HepG2 (cell line): ENCODE measurements around the gene CES2. TPM values are rescaled to one million over a fixed set of nuclear protein-coding genes. Genes with fewer than 3 reads are reported as not detected.

Experiments used
- AHR ChIP-seq: IDR thresholded peaks from 2 replicates; pipeline ENCODE4 v1.6.1; 2018; ENCODE audit warnings: missing genetic modification reagents, missing compliant biosample characterization
- CHD4 ChIP-seq: fragments of 200-600 bp; sonication (generic); IDR thresholded peaks from 2 replicates; pipeline ENCODE4 v1.7.0; 2017; ENCODE audit warnings: mild to moderate bottlenecking, low read length, borderline replicate concordance
- HNRNPK ChIP-seq: fragments of 200-400 bp; formaldehyde crosslinking; IDR thresholded peaks from 2 replicates; pipeline ENCODE4 v1.6.1; 2018; ENCODE audit warnings: low read length, low read depth, moderate library complexity, mild to moderate bottlenecking; ENCODE audit not compliant: poor library complexity, severe bottlenecking
- KDM4B ChIP-seq: sonication (generic); formaldehyde crosslinking; IDR thresholded peaks from 2 replicates; pipeline ENCODE4 v1.4.0; 2020; ENCODE audit warnings: missing genetic modification reagents
- MBD4 ChIP-seq: IDR thresholded peaks from 2 replicates; pipeline ENCODE4 v1.6.1; 2012; ENCODE audit warnings: low read length, inconsistent platforms, borderline replicate concordance
- NFIC ChIP-seq: IDR thresholded peaks from 2 replicates; pipeline ENCODE4 v1.6.1; 2012; ENCODE audit warnings: mild to moderate bottlenecking, low read length, inconsistent platforms
- RCOR2 ChIP-seq: IDR thresholded peaks from 2 replicates; pipeline ENCODE4 v1.6.1; 2016; ENCODE audit warnings: missing biosample characterization, missing genetic modification reagents
- SNRNP70 ChIP-seq: fragments of 200-400 bp; formaldehyde crosslinking; IDR thresholded peaks from 2 replicates; pipeline ENCODE4 v1.6.1; 2017; ENCODE audit warnings: mild to moderate bottlenecking, low read depth, low read length, moderate library complexity
- TCF7 ChIP-seq: sonication (generic); IDR thresholded peaks from 2 replicates; pipeline ENCODE4 v1.6.1; 2016; ENCODE audit warnings: antibody characterized with exemption, low read depth
- TCF7L2 ChIP-seq: IDR thresholded peaks from 2 replicates; pipeline ENCODE4 v1.6.1; 2011; ENCODE audit warnings: mild to moderate bottlenecking, low read depth, low read length, moderate library complexity
- TOE1 ChIP-seq: sonication (generic); formaldehyde crosslinking; IDR thresholded peaks from 2 replicates; pipeline ENCODE4 v1.4.0; 2020; ENCODE audit warnings: mild to moderate bottlenecking, missing genetic modification reagents
- WIZ ChIP-seq: sonication (generic); formaldehyde crosslinking; IDR thresholded peaks from 2 replicates; pipeline ENCODE4 v1.5.1; 2020; ENCODE audit warnings: mild to moderate bottlenecking, missing genetic modification reagents
- ZFP82 ChIP-seq: sonication (generic); formaldehyde crosslinking; IDR thresholded peaks from 2 replicates; pipeline ENCODE4 v1.5.1; 2020; ENCODE audit warnings: mild to moderate bottlenecking, missing genetic modification reagents, borderline replicate concordance
- ZKSCAN8 ChIP-seq: IDR thresholded peaks from 2 replicates; pipeline ENCODE4 v1.6.1; 2016; ENCODE audit warnings: borderline replicate concordance, missing genetic modification reagents, missing compliant biosample characterization
- ZNF558 ChIP-seq: sonication (generic); formaldehyde crosslinking; IDR thresholded peaks from 2 replicates; pipeline ENCODE4 v1.9.0; 2022; ENCODE audit warnings: mild to moderate bottlenecking, missing genetic modification reagents, borderline replicate concordance
- ZSCAN31 ChIP-seq: sonication (generic); formaldehyde crosslinking; IDR thresholded peaks from 2 replicates; pipeline ENCODE4 v1.5.0; 2020; ENCODE audit warnings: low read depth, mild to moderate bottlenecking, missing genetic modification reagents
- ZXDC ChIP-seq: sonication (generic); formaldehyde crosslinking; IDR thresholded peaks from 2 replicates; pipeline ENCODE4 v1.5.0; 2020; ENCODE audit warnings: mild to moderate bottlenecking, missing genetic modification reagents
- polyA plus RNA-seq, 8 experiments: library from polyadenylated mRNA; depleted of rRNA in 3 of 8; stranded (reverse) in 7 of 8; unstranded in 1 of 8; fragments of >200 nt; fragmentation: Illumina TruSeq in 4 of 8; extraction: Trizol in 4 of 8; gene quantifications; 2 replicates each; pipeline versions ENCODE4 v1.2.1 to v1.2.3, GENCODE V29; 2011 to 2016; ENCODE audit warnings: low read depth in 4 of 8, missing spikeins in 1 of 8, mixed read lengths in 1 of 8; ENCODE audit not compliant: insufficient read depth in 1 of 8
- total RNA-seq, 5 experiments: library from RNA; depleted of rRNA; stranded (reverse); fragments of >200 nt; fragmentation: Illumina TruSeq; extraction: Trizol; gene quantifications; 2 replicates each; pipeline ENCODE4 v1.2.3, GENCODE V29; 2016; ENCODE audit warnings: low read depth in 1 of 5
- TF ChIP-seq, protein P1 (sequence below): sonication (generic); formaldehyde crosslinking; IDR thresholded peaks from 2 replicates; pipeline ENCODE4 v1.5.1; 2020; ENCODE audit warnings: mild to moderate bottlenecking, missing genetic modification reagents, moderate library complexity
- TF ChIP-seq, protein P2 (sequence below): sonication (generic); formaldehyde crosslinking; IDR thresholded peaks from 2 replicates; pipeline ENCODE4 v1.4.0; 2020; ENCODE audit warnings: missing genetic modification reagents, borderline replicate concordance

CES2 gene
- total and polyA plus RNA-seq, 2 of the 13 experiments (the other 11 are each of a cell fraction or from before 2014, with no cell fraction given): 50.6 to 63.8 TPM

- TF ChIP-seq ZXDC (CRISPR knock-in tag) (peak; percentile 66; the same call in 1 of the 2 replicates), ZSCAN31 (CRISPR knock-in tag) (peak; percentile 74), ZFP82 (no peak), CHD4 (no peak), WIZ (CRISPR knock-in tag) (peak; percentile 43; the same call in 1 of the 2 replicates), TCF7L2 (no peak), KDM4B (CRISPR knock-in tag) (peak; percentile 86), RCOR2 (peak; percentile 76; the same call in 1 of the 2 replicates), TOE1 (CRISPR knock-in tag) (no peak), TCF7 (no peak), AHR (CRISPR knock-in tag) (no peak), MBD4 (no peak), NFIC (no peak), ZKSCAN8 (CRISPR knock-in tag) (peak; percentile 86; the same call in 1 of the 2 replicates), SNRNP70 (no peak), ZNF558 (CRISPR knock-in tag) (peak; percentile 80; the same call in 1 of the 2 replicates), HNRNPK (no peak)
- TF ChIP-seq, protein P1, sequence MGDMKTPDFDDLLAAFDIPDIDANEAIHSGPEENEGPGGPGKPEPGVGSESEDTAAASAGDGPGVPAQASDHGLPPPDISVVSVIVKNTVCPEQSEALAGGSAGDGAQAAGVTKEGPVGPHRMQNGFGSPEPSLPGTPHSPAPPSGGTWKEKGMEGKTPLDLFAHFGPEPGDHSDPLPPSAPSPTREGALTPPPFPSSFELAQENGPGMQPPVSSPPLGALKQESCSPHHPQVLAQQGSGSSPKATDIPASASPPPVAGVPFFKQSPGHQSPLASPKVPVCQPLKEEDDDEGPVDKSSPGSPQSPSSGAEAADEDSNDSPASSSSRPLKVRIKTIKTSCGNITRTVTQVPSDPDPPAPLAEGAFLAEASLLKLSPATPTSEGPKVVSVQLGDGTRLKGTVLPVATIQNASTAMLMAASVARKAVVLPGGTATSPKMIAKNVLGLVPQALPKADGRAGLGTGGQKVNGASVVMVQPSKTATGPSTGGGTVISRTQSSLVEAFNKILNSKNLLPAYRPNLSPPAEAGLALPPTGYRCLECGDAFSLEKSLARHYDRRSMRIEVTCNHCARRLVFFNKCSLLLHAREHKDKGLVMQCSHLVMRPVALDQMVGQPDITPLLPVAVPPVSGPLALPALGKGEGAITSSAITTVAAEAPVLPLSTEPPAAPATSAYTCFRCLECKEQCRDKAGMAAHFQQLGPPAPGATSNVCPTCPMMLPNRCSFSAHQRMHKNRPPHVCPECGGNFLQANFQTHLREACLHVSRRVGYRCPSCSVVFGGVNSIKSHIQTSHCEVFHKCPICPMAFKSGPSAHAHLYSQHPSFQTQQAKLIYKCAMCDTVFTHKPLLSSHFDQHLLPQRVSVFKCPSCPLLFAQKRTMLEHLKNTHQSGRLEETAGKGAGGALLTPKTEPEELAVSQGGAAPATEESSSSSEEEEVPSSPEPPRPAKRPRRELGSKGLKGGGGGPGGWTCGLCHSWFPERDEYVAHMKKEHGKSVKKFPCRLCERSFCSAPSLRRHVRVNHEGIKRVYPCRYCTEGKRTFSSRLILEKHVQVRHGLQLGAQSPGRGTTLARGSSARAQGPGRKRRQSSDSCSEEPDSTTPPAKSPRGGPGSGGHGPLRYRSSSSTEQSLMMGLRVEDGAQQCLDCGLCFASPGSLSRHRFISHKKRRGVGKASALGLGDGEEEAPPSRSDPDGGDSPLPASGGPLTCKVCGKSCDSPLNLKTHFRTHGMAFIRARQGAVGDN (CRISPR knock-in tag): peak; percentile 81
- TF ChIP-seq, protein P2, sequence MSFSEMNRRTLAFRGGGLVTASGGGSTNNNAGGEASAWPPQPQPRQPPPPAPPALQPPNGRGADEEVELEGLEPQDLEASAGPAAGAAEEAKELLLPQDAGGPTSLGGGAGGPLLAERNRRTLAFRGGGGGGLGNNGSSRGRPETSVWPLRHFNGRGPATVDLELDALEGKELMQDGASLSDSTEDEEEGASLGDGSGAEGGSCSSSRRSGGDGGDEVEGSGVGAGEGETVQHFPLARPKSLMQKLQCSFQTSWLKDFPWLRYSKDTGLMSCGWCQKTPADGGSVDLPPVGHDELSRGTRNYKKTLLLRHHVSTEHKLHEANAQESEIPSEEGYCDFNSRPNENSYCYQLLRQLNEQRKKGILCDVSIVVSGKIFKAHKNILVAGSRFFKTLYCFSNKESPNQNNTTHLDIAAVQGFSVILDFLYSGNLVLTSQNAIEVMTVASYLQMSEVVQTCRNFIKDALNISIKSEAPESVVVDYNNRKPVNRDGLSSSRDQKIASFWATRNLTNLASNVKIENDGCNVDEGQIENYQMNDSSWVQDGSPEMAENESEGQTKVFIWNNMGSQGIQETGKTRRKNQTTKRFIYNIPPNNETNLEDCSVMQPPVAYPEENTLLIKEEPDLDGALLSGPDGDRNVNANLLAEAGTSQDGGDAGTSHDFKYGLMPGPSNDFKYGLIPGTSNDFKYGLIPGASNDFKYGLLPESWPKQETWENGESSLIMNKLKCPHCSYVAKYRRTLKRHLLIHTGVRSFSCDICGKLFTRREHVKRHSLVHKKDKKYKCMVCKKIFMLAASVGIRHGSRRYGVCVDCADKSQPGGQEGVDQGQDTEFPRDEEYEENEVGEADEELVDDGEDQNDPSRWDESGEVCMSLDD: no peak
Measured at GRCh38 chr16:66977341-66978113, 42.2 kb downstream of the CES2 start (continued).
